ENCODE results near the gene TENT4A.

Gene TENT4A

DNA sequence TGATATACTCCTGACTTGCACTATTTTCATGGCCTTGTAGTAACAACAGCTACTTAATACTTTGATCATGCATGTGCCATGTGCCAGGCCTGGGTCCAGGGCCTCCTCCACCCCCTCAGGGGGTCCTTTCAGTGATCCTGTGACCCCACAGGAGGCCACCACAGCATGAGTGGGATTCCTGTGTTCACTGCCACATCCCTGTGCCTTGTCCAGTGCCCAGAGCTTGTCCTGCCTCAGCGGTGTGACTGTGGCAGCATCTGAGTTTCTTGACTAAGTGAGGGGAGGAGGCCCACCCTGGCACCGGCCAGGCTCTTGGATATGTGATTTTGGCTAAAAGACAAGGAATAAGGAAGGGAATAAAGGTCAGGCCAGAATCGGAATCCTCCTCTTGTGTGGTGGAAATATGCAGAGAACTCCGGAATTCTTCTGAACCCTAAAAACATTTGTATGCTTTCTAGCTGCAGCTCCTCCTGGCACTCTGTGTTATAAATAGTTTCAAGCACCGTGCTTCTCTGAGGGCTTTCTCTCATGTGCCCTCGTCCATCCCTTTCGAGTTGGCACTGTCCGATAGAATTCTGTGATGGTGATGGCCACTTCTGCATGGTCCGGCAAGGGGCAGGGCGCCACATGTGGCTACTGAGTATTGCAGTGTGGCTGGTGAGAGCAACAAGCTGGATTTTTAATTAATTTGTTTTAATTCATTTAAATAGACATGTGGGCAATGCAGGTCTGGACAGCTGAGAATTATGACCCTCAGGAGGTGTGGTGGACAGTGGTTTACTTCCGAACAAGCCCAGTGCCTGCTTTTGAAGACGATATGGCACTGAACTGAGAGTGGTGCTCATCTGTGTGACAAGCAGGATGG lies 31.8 kb downstream of the TENT4A start:
- FAIRE-seq, result no peak
- TF ChIP-seq PAX5 (IDR thresholded peaks at IDR 0.05; ENCODE audit: insufficient read depth, low read length, severe bottlenecking) (no peak), POLR2A (IDR thresholded peaks at IDR 0.05; ENCODE audit: low read depth, low read length) (no peak), SPI1 (IDR thresholded peaks at IDR 0.05; ENCODE audit: low read depth, low read length) (no peak), TAF1 (IDR thresholded peaks at IDR 0.05; ENCODE audit: low read depth, low read length) (no peak), POLR2AphosphoS5 (IDR thresholded peaks at IDR 0.05; ENCODE audit: low read depth, low read length) (no peak), POU2F2 (IDR thresholded peaks at IDR 0.05; ENCODE audit: low read depth, low read length) (no peak)
- no peak for DNase-seq (ENCODE audit: insufficient read length, low spot score)

DNA sequence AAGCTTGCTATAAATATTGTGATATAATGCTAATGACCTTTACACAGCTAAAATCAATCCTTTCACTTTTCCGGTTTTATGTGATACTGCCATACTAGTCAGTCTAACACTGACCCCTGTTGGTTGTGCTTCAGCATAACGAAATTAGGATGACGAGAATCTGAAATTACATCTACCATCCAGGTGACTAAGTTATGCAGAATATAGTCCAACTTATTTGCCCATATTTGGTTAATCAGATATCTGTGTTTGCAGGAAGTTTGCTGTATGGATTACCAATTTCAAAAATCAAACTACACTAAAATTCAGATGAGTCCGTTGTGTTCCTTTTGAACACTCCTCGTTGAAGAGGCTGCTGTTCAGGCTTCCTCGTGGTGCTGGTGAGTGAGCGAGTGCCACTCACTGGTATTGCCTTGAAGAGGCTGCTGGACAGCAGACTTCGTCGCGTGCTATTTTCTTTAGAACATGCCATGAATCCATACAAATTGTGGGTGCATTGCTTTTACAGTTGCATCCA lies 32.5 kb downstream of the TENT4A start:
- FAIRE-seq (peak; percentile 94), DNase-seq (ENCODE audit: insufficient read length, low spot score) (no peak)
- no peak for TF ChIP-seq POLR2A (IDR thresholded peaks at IDR 0.05; ENCODE audit: low read depth, low read length)
- no peak for TF ChIP-seq POU2F2 (IDR thresholded peaks at IDR 0.05; ENCODE audit: low read depth, low read length)
- TF ChIP-seq POLR2AphosphoS5 (IDR thresholded peaks at IDR 0.05; ENCODE audit: low read depth, low read length), result no peak
- TF ChIP-seq PAX5 (IDR thresholded peaks at IDR 0.05; ENCODE audit: insufficient read depth, low read length, severe bottlenecking), result no peak
- TF ChIP-seq TAF1 (IDR thresholded peaks at IDR 0.05; ENCODE audit: low read depth, low read length), result no peak
- no peak for TF ChIP-seq SPI1 (IDR thresholded peaks at IDR 0.05; ENCODE audit: low read depth, low read length)

DNA sequence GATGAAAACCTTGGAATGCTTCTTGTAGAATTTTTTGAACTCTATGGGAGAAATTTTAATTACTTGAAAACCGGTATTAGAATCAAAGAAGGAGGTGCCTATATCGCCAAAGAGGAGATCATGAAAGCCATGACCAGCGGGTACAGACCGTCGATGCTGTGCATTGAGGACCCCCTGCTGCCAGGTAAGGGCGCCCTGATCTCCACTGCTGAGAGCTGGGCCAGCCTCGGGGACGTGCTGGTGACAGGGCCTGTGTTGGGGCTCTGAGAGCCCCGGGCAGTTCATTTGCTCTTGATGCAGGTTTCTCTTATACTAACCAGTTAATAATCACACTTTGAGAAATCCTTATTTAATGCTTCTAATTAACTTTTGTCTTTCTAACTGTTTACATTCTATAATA lies 33.0 kb downstream of the TENT4A start:
- no peak for FAIRE-seq
- DNase-seq (ENCODE audit: insufficient read length, low spot score), result no peak
- TF ChIP-seq PAX5 (IDR thresholded peaks at IDR 0.05; ENCODE audit: insufficient read depth, low read length, severe bottlenecking) (no peak), SPI1 (IDR thresholded peaks at IDR 0.05; ENCODE audit: low read depth, low read length) (no peak), TAF1 (IDR thresholded peaks at IDR 0.05; ENCODE audit: low read depth, low read length) (no peak), POU2F2 (IDR thresholded peaks at IDR 0.05; ENCODE audit: low read depth, low read length) (no peak), POLR2AphosphoS5 (IDR thresholded peaks at IDR 0.05; ENCODE audit: low read depth, low read length) (no peak), POLR2A (IDR thresholded peaks at IDR 0.05; ENCODE audit: low read depth, low read length) (no peak)

DNA sequence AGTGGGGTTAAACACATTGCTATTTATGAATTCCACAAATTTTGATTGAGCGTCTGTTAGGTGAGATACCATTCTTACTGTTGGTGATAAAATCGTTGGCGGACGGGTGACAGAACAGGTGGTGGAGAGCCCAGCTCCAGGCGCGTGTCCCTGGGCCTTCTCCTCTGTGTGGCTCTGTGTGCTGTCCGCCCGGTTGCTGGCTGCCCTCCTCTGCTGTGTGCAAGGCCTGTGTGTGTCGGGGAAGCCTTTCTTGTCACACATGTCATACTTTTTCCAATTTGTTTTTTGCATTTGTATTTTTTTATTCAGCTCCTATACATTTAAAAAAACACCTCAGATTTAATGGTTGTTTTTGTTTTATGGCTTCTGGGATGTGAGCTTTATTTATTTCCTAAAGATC lies 33.9 kb downstream of the TENT4A start:
- TF ChIP-seq POLR2AphosphoS5 (IDR thresholded peaks at IDR 0.05; ENCODE audit: low read depth, low read length) (no peak), SPI1 (IDR thresholded peaks at IDR 0.05; ENCODE audit: low read depth, low read length) (no peak), POLR2A (IDR thresholded peaks at IDR 0.05; ENCODE audit: low read depth, low read length) (no peak), POU2F2 (IDR thresholded peaks at IDR 0.05; ENCODE audit: low read depth, low read length) (no peak), TAF1 (IDR thresholded peaks at IDR 0.05; ENCODE audit: low read depth, low read length) (no peak), PAX5 (IDR thresholded peaks at IDR 0.05; ENCODE audit: insufficient read depth, low read length, severe bottlenecking) (no peak)
- no peak for DNase-seq (ENCODE audit: insufficient read length, low spot score)
- no peak for FAIRE-seq

DNA sequence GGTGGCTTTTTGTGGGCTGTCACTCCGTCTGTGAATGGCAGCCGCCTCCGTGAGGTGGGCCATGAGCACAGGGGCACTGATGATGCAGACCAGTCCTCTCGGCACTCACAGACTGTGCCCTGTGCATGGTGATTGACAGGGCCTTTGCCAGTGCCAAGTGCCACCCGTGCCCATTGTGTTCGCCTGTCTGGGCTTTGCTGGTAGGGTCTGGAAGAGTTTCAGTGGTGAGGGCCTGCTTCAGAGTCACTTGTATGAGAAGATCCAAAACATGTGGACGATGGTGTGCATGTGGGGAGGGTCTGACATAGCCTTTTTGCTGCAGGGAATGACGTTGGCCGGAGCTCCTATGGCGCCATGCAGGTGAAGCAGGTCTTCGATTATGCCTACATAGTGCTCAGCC lies 34.9 kb downstream of the TENT4A start:
- DNase-seq (ENCODE audit: insufficient read length, low spot score) (no peak), FAIRE-seq (no peak)
- no peak for TF ChIP-seq PAX5 (IDR thresholded peaks at IDR 0.05; ENCODE audit: insufficient read depth, low read length, severe bottlenecking)
- no peak for TF ChIP-seq POLR2A (IDR thresholded peaks at IDR 0.05; ENCODE audit: low read depth, low read length)
- TF ChIP-seq POLR2AphosphoS5 (IDR thresholded peaks at IDR 0.05; ENCODE audit: low read depth, low read length), result no peak
- no peak for TF ChIP-seq TAF1 (IDR thresholded peaks at IDR 0.05; ENCODE audit: low read depth, low read length)
- no peak for TF ChIP-seq POU2F2 (IDR thresholded peaks at IDR 0.05; ENCODE audit: low read depth, low read length)
- no peak for TF ChIP-seq SPI1 (IDR thresholded peaks at IDR 0.05; ENCODE audit: low read depth, low read length)

DNA sequence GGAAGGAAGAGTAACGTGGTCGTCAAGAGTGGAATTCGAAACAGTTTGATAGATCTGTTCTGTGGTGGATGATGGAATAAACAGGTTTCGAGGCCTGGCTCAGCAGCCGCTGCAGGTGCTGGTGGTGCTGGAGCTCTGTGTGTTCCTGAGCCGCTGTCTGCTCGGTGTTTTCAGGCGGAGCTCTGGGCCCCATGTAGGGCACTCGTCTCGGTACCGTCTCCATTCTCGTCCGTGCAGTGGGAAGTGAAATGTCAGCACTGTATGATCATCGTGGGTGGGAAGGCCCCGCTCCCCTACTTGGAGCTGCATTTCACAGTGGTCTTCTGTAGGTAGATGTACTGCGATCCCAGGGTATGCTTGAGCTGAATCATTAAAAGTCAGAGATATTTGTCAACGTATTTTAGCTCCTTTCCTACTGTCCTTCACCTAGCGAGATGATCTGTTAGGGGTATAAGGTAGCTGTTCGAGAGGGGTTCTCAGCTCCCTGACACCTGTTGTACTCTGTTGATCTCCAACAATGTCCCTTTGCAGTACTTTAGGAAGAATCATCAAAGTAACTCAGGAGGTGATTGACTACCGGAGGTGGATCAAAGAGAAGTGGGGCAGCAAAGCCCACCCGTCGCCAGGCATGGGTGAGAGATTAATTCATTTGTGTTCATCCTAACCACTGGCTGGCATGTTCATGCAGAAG lies 35.9 kb downstream of the TENT4A start:
- FAIRE-seq (no peak), DNase-seq (ENCODE audit: insufficient read length, low spot score) (no peak)
- no peak for TF ChIP-seq TAF1 (IDR thresholded peaks at IDR 0.05; ENCODE audit: low read depth, low read length)
- no peak for TF ChIP-seq POLR2A (IDR thresholded peaks at IDR 0.05; ENCODE audit: low read depth, low read length)
- TF ChIP-seq PAX5 (IDR thresholded peaks at IDR 0.05; ENCODE audit: insufficient read depth, low read length, severe bottlenecking), result no peak
- no peak for TF ChIP-seq POU2F2 (IDR thresholded peaks at IDR 0.05; ENCODE audit: low read depth, low read length)

DNA sequence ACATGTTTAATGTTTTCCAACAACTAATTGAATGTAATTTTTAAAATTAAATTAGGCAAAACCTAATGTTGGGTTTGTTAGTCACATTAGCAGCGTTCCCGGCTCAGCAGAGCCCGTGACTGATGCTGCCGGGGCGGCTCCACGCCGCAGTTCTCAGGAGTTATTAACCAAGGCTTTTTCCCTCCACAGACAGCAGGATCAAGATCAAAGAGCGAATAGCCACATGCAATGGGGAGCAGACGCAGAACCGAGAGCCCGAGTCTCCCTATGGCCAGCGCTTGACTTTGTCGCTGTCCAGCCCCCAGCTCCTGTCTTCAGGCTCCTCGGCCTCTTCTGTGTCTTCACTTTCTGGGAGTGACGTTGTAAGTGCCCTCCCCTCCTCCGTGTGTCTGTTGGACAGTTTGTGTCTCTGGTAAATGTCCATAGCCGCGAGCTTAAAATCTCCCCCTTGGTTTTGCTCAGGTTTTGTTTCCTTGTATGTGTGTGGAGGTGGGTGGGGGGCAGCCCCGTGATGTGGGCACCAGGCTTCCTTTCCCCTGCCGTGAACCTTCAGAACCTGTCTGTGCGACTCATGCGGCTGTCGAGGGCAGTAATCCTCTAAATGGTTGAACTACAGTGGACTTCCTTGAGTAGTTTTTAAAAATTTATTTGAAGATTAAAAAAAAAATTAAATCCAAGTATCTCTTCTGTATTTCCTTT lies 37.1 kb downstream of the TENT4A start:
- TF ChIP-seq POLR2A (IDR thresholded peaks at IDR 0.05; ENCODE audit: low read depth, low read length), result no peak
- no peak for TF ChIP-seq PAX5 (IDR thresholded peaks at IDR 0.05; ENCODE audit: insufficient read depth, low read length, severe bottlenecking)
- TF ChIP-seq POU2F2 (IDR thresholded peaks at IDR 0.05; ENCODE audit: low read depth, low read length), result no peak
- no peak for TF ChIP-seq TAF1 (IDR thresholded peaks at IDR 0.05; ENCODE audit: low read depth, low read length)
- no peak for TF ChIP-seq POLR2AphosphoS5 (IDR thresholded peaks at IDR 0.05; ENCODE audit: low read depth, low read length)
- no peak for TF ChIP-seq SPI1 (IDR thresholded peaks at IDR 0.05; ENCODE audit: low read depth, low read length)
- no peak for DNase-seq (ENCODE audit: insufficient read length, low spot score)
- no peak for FAIRE-seq

DNA sequence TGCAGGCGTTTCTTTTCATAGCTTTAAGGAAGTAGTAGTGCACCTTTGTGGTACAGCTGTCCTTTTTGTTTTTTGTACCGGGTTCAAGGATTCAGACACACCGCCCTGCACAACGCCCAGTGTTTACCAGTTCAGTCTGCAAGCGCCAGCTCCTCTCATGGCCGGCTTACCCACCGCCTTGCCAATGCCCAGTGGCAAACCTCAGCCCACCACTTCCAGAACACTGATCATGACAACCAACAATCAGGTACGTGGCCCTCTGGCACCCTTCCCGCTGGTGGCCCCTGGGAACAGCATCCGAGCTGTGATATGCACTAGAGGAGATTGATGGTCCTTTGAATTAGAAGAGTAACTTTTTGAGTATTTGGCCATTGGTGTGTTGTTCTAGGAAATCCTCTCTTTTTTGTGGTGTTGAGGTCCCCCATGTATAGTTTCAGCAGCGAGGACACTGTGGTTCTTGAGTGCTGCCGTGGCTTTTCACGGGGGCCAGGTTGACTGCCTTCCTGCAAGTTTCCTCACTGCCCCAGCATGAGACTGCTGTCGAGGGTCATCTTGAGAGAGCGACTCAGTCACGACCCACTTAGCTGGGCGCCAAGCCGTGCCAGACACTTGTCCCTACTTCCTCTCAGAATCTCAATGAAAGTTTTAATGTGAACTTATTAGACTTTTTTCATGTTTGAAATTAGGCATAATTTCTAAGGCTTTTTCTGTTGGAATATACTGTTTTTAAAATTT lies 37.9 kb downstream of the TENT4A start:
- no peak for FAIRE-seq
- TF ChIP-seq TAF1 (IDR thresholded peaks at IDR 0.05; ENCODE audit: low read depth, low read length) (no peak), SPI1 (IDR thresholded peaks at IDR 0.05; ENCODE audit: low read depth, low read length) (no peak), POU2F2 (IDR thresholded peaks at IDR 0.05; ENCODE audit: low read depth, low read length) (no peak), POLR2AphosphoS5 (IDR thresholded peaks at IDR 0.05; ENCODE audit: low read depth, low read length) (no peak), PAX5 (IDR thresholded peaks at IDR 0.05; ENCODE audit: insufficient read depth, low read length, severe bottlenecking) (no peak), POLR2A (IDR thresholded peaks at IDR 0.05; ENCODE audit: low read depth, low read length) (no peak)

More for the DNA sequence above, 37.9 kb downstream of the TENT4A start:
- DNase-seq (ENCODE audit: insufficient read length, low spot score), result no peak

All from GM12891 (cell line).